HEK293 (cell line): ENCODE data around the gene SLITRK5.

Experiments
- CTCF ChIA-PET: fragments of 350-600 bp; formaldehyde crosslinking; extraction: SDS; loops from one replicate; lab custom pipeline; 2021; ENCODE audit warnings: antibody characterized with exemption; lab: Yijun Ruan, JAX
- POLR2A ChIA-PET: fragments of 300-600 bp; formaldehyde crosslinking; extraction: SDS; loops from one replicate; lab custom pipeline; 2020; ENCODE audit warnings: antibody characterized with exemption, inconsistent platforms; lab: Yijun Ruan, JAX
- H3K27ac ChIP-seq: fragments of 200-500 bp; sonication (Bioruptor generic); 2 replicates; pipeline ENCODE4 v1.5.1; 2014; ENCODE audit warnings: low read depth, low read length, control low read depth, inconsistent platforms; ENCODE audit errors: extremely low read depth
- H3K36me3 ChIP-seq, 2 experiments: fragments of 200-500 bp in 1 of 2; sonication (Bioruptor generic) in 1 of 2; 1 replicate in 1 of 2; 2 replicates in 1 of 2; pipeline ENCODE4 v1.5.1; 2014 to 2017; ENCODE audit warnings: inconsistent platforms in 2 of 2, low read length in 2 of 2; ENCODE audit not compliant: control insufficient read depth in 2 of 2, insufficient read depth in 1 of 2
- H3K4me1 ChIP-seq: fragments of 200-500 bp; sonication (Bioruptor generic); 2 replicates; pipeline ENCODE4 v1.5.1; 2014; ENCODE audit warnings: mild to moderate bottlenecking, low read length, inconsistent platforms; ENCODE audit not compliant: control insufficient read depth, insufficient read depth
- H3K4me3 ChIP-seq: 2 replicates; pipeline ENCODE4 v1.5.1; 2011; ENCODE audit warnings: low read depth, mild to moderate bottlenecking, control low read depth, low read length, moderate library complexity
- H3K9me3 ChIP-seq: fragments of 200-500 bp; sonication (Bioruptor generic); 2 replicates; pipeline ENCODE4 v1.5.1; 2014; ENCODE audit warnings: low read depth, low read length, inconsistent platforms; ENCODE audit not compliant: control insufficient read depth, insufficient read depth
- IKZF3 ChIP-seq: fragments of 450-650 bp; IDR thresholded peaks from 2 replicates; pipeline ENCODE4 v1.5.0; 2018; ENCODE audit warnings: missing biosample characterization, mild to moderate bottlenecking, missing genetic modification characterization, moderate library complexity
- SALL2 ChIP-seq: fragments of 450-650 bp; formaldehyde crosslinking; IDR thresholded peaks from 2 replicates; pipeline ENCODE4 v1.5.0; 2017; ENCODE audit warnings: missing biosample characterization, mild to moderate bottlenecking, missing genetic modification characterization, borderline replicate concordance
- SP2 ChIP-seq: fragments of 450-650 bp; formaldehyde crosslinking; IDR thresholded peaks from 2 replicates; pipeline ENCODE4 v1.5.1; 2016; ENCODE audit warnings: missing biosample characterization, missing genetic modification characterization
- SP7 ChIP-seq: fragments of 450-650 bp; formaldehyde crosslinking; IDR thresholded peaks from 2 replicates; pipeline ENCODE4 v1.5.1; 2016; ENCODE audit warnings: missing biosample characterization, missing genetic modification characterization
- ZIC2 ChIP-seq: fragments of 450-650 bp; formaldehyde crosslinking; IDR thresholded peaks from 2 replicates; pipeline ENCODE4 v1.5.1; 2016; ENCODE audit warnings: missing biosample characterization, missing genetic modification characterization
- ZNF155 ChIP-seq: fragments of 450-650 bp; formaldehyde crosslinking; IDR thresholded peaks from 2 replicates; pipeline ENCODE4 v1.5.1; 2016; ENCODE audit warnings: missing biosample characterization, missing genetic modification characterization
- ZNF366 ChIP-seq: fragments of 450-650 bp; formaldehyde crosslinking; conservative IDR thresholded peaks from 2 replicates; pipeline ENCODE4 v1.5.1; 2016; ENCODE audit warnings: missing biosample characterization, missing genetic modification characterization
- ZNF423 ChIP-seq: fragments of 450-650 bp; formaldehyde crosslinking; IDR thresholded peaks from 2 replicates; pipeline ENCODE4 v1.5.1; 2016; ENCODE audit warnings: missing biosample characterization, missing genetic modification characterization
- ZNF473 ChIP-seq: fragments of 450-650 bp; formaldehyde crosslinking; IDR thresholded peaks from 2 replicates; pipeline ENCODE4 v1.5.1; 2017; ENCODE audit warnings: missing biosample characterization, missing genetic modification characterization
- ZNF501 ChIP-seq: fragments of 450-650 bp; formaldehyde crosslinking; IDR thresholded peaks from 2 replicates; pipeline ENCODE4 v1.5.1; 2016; ENCODE audit warnings: missing biosample characterization, missing genetic modification characterization
- ZNF530 ChIP-seq: fragments of 450-650 bp; formaldehyde crosslinking; IDR thresholded peaks from 2 replicates; pipeline ENCODE4 v1.5.1; 2016; ENCODE audit warnings: low read depth, missing biosample characterization, missing genetic modification characterization
- ZNF571 ChIP-seq: fragments of 450-650 bp; formaldehyde crosslinking; IDR thresholded peaks from 2 replicates; pipeline ENCODE4 v1.5.0; 2017; ENCODE audit warnings: missing biosample characterization, missing genetic modification characterization
- ZNF596 ChIP-seq: fragments of 450-650 bp; IDR thresholded peaks from 2 replicates; pipeline ENCODE4 v1.5.0; 2018; ENCODE audit warnings: missing biosample characterization, mild to moderate bottlenecking, missing genetic modification characterization, moderate library complexity
- ZNF664 ChIP-seq: fragments of 450-650 bp; formaldehyde crosslinking; IDR thresholded peaks from 2 replicates; pipeline ENCODE4 v1.5.1; 2016; ENCODE audit warnings: missing biosample characterization, missing genetic modification characterization
- TF ChIP-seq, protein P1 (sequence below): fragments of 450-650 bp; formaldehyde crosslinking; IDR thresholded peaks from 2 replicates; pipeline ENCODE4 v1.5.1; 2016; ENCODE audit warnings: missing biosample characterization, missing genetic modification characterization, borderline replicate concordance
- TF ChIP-seq, protein P2 (sequence below): fragments of 450-650 bp; formaldehyde crosslinking; IDR thresholded peaks from 2 replicates; pipeline ENCODE4 v1.5.1; 2016; ENCODE audit warnings: missing biosample characterization, missing genetic modification characterization
- TF ChIP-seq, protein P3 (sequence below): fragments of 450-650 bp; formaldehyde crosslinking; IDR thresholded peaks from 2 replicates; pipeline ENCODE4 v1.5.1; 2016; ENCODE audit warnings: missing biosample characterization, missing genetic modification characterization
- TF ChIP-seq, protein P4 (sequence below): fragments of 450-650 bp; formaldehyde crosslinking; IDR thresholded peaks from 2 replicates; pipeline ENCODE4 v1.5.1; 2016; ENCODE audit warnings: missing biosample characterization, missing genetic modification characterization
- TF ChIP-seq, protein P5 (sequence below): fragments of 450-650 bp; IDR thresholded peaks from 2 replicates; pipeline ENCODE4 v1.5.1; 2018; ENCODE audit warnings: missing biosample characterization, mild to moderate bottlenecking, missing genetic modification characterization

The SLITRK5 gene

DNA sequence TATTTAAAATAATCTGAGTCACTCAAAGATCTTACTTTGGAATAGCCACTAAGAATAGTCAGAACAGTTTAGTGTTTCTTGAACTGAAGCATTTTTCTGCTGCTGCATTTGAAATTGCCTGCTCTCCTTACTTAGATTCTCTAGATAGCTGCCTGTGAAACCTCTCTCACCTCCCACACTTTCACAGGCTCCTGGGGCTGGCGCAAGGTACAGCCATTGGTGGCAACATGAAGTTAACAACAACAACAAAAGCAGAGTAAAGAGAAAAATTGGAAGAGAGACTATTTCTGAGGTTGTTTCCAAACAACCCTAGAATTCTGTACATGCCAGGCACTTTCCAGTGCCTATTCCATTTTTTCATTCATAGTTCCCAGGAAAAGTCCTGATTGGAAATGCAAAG is 25.3 kb downstream of the SLITRK5 start:
- no peak overlapping the region for H3K4me3 ChIP-seq
- TF ChIP-seq, protein P1, sequence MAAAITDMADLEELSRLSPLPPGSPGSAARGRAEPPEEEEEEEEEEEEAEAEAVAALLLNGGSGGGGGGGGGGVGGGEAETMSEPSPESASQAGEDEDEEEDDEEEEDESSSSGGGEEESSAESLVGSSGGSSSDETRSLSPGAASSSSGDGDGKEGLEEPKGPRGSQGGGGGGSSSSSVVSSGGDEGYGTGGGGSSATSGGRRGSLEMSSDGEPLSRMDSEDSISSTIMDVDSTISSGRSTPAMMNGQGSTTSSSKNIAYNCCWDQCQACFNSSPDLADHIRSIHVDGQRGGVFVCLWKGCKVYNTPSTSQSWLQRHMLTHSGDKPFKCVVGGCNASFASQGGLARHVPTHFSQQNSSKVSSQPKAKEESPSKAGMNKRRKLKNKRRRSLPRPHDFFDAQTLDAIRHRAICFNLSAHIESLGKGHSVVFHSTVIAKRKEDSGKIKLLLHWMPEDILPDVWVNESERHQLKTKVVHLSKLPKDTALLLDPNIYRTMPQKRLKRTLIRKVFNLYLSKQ (tag by site-specific recombination): no peak
- no peak for TF ChIP-seq ZNF501 (tag by site-specific recombination)
- TF ChIP-seq SP7: no peak
- TF ChIP-seq ZNF155: no peak
- TF ChIP-seq ZIC2 (tag by site-specific recombination): no peak
- no peak for TF ChIP-seq ZNF596 (tag by site-specific recombination)
- TF ChIP-seq SALL2 (tag by site-specific recombination): no peak
- no peak for TF ChIP-seq ZNF473 (tag by site-specific recombination)
- no peaks in the 10 kb centered on the region for H3K9me3 ChIP-seq
- no peaks in the 10 kb centered on the region for H3K4me1 ChIP-seq
- ChIA-PET POLR2A (interaction anchor here (0.6 kb wide), 1 partner anchor 477 kb away, joined by 5 read pairs; no protein-coding TSS in a partner anchor), CTCF (no interaction called here)
- no peak overlapping the region for H3K27ac ChIP-seq
- H3K36me3 ChIP-seq: no peaks in the 10 kb centered on the region

DNA sequence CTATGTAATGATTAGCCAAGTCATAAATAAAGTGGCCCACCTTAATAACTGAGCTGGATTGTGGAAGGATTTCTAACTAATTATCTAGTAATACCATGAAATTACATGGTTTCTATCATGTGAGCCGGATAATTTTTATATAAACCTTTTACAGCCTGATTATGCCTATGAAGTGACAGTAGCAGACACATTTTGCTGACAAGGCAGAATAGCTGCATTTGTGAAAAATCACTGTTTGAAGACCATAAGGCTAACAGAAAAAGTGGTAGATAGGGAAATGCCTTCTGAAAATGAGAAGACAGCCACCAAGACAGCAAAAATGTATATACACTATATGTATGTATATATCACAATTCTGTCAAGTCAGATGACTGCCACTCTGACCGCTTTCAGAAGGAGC is 27.1 kb downstream of the SLITRK5 start:
- no peak overlapping the region for H3K4me3 ChIP-seq

More for the DNA sequence above, 27.1 kb downstream of the SLITRK5 start:
- H3K4me1 ChIP-seq: no peaks in the 10 kb centered on the region
- no peaks in the 10 kb centered on the region for H3K9me3 ChIP-seq
- no peaks in the 10 kb centered on the region for H3K36me3 ChIP-seq
- POLR2A ChIA-PET: no interaction called here
- no peak overlapping the region for H3K27ac ChIP-seq
- CTCF ChIA-PET: no interaction called here
- no peak for TF ChIP-seq ZNF530 (tag by site-specific recombination)
- no peak for TF ChIP-seq ZNF571
- TF ChIP-seq ZNF423: no peak
- TF ChIP-seq SP2 (tag by site-specific recombination): no peak
- TF ChIP-seq, protein P2, sequence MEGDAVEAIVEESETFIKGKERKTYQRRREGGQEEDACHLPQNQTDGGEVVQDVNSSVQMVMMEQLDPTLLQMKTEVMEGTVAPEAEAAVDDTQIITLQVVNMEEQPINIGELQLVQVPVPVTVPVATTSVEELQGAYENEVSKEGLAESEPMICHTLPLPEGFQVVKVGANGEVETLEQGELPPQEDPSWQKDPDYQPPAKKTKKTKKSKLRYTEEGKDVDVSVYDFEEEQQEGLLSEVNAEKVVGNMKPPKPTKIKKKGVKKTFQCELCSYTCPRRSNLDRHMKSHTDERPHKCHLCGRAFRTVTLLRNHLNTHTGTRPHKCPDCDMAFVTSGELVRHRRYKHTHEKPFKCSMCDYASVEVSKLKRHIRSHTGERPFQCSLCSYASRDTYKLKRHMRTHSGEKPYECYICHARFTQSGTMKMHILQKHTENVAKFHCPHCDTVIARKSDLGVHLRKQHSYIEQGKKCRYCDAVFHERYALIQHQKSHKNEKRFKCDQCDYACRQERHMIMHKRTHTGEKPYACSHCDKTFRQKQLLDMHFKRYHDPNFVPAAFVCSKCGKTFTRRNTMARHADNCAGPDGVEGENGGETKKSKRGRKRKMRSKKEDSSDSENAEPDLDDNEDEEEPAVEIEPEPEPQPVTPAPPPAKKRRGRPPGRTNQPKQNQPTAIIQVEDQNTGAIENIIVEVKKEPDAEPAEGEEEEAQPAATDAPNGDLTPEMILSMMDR: no peak
- TF ChIP-seq, protein P3, sequence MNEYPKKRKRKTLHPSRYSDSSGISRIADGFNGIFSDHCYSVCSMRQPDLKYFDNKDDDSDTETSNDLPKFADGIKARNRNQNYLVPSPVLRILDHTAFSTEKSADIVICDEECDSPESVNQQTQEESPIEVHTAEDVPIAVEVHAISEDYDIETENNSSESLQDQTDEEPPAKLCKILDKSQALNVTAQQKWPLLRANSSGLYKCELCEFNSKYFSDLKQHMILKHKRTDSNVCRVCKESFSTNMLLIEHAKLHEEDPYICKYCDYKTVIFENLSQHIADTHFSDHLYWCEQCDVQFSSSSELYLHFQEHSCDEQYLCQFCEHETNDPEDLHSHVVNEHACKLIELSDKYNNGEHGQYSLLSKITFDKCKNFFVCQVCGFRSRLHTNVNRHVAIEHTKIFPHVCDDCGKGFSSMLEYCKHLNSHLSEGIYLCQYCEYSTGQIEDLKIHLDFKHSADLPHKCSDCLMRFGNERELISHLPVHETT (tag by site-specific recombination): no peak
- TF ChIP-seq ZNF366 (tag by site-specific recombination): no peak
- TF ChIP-seq, protein P4, sequence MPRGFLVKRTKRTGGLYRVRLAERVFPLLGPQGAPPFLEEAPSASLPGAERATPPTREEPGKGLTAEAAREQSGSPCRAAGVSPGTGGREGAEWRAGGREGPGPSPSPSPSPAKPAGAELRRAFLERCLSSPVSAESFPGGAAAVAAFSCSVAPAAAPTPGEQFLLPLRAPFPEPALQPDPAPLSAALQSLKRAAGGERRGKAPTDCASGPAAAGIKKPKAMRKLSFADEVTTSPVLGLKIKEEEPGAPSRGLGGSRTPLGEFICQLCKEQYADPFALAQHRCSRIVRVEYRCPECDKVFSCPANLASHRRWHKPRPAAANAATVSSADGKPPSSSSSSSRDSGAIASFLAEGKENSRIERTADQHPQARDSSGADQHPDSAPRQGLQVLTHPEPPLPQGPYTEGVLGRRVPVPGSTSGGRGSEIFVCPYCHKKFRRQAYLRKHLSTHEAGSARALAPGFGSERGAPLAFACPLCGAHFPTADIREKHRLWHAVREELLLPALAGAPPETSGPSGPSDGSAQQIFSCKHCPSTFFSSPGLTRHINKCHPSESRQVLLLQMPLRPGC: no peak
- no peak for TF ChIP-seq IKZF3 (tag by site-specific recombination)
- TF ChIP-seq, protein P5, sequence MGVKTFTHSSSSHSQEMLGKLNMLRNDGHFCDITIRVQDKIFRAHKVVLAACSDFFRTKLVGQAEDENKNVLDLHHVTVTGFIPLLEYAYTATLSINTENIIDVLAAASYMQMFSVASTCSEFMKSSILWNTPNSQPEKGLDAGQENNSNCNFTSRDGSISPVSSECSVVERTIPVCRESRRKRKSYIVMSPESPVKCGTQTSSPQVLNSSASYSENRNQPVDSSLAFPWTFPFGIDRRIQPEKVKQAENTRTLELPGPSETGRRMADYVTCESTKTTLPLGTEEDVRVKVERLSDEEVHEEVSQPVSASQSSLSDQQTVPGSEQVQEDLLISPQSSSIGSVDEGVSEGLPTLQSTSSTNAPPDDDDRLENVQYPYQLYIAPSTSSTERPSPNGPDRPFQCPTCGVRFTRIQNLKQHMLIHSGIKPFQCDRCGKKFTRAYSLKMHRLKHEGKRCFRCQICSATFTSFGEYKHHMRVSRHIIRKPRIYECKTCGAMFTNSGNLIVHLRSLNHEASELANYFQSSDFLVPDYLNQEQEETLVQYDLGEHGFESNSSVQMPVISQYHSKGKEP (tag by site-specific recombination): no peak
- TF ChIP-seq ZNF664: no peak
- TF ChIP-seq, all 188 proteins: peak for 0
